ENCODE results near the gene ASB15. TPM values are rescaled to one million over a fixed set of nuclear protein-coding genes. Genes with fewer than 3 reads are reported as not detected.

Gene ASB15
- total and polyA plus RNA-seq, 2 of the 8 experiments (the other 6 are each of a cell fraction or from before 2014, with no cell fraction given): not detected

GRCh38 chr7:123615344-123615743 is 13.7 kb downstream of the ASB15 start:
- CTCF ChIA-PET (ENCODE audit: partially characterized antibody): interaction anchor here (0.6 to 2.5 kb wide), 7 partner anchors 9 to 67 kb away, joined by 3 to 10 read pairs (median 5); no protein-coding TSS in a partner anchor

More at GRCh38 chr7:123615344-123615743, 13.7 kb downstream of the ASB15 start:
- no peaks in the 10 kb centered on the region for H3K27me3 ChIP-seq (replicated peaks in 1 of 4; ENCODE audit: control insufficient read depth in 3 of 4, extremely low read depth in 1 of 4, insufficient read depth in 3 of 4, low read length in 3 of 4)
- TF ChIP-seq, protein P1, sequence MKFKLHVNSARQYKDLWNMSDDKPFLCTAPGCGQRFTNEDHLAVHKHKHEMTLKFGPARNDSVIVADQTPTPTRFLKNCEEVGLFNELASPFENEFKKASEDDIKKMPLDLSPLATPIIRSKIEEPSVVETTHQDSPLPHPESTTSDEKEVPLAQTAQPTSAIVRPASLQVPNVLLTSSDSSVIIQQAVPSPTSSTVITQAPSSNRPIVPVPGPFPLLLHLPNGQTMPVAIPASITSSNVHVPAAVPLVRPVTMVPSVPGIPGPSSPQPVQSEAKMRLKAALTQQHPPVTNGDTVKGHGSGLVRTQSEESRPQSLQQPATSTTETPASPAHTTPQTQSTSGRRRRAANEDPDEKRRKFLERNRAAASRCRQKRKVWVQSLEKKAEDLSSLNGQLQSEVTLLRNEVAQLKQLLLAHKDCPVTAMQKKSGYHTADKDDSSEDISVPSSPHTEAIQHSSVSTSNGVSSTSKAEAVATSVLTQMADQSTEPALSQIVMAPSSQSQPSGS (IDR thresholded peaks at IDR 0.05; ENCODE audit: low read length): no peak
- no peak for TF ChIP-seq JUN (IDR thresholded peaks at IDR 0.05; ENCODE audit: low read depth, low read length)
- TF ChIP-seq TBP (IDR thresholded peaks at IDR 0.05; ENCODE audit: low read depth, low read length): no peak
- TF ChIP-seq TCF12 (IDR thresholded peaks at IDR 0.05; ENCODE audit: low read depth, low read length): no peak
- TF ChIP-seq BACH1 (IDR thresholded peaks at IDR 0.05; ENCODE audit: low read length): no peak
- TF ChIP-seq FOSL1 (IDR thresholded peaks at IDR 0.05; ENCODE audit: insufficient read depth, low read depth, low read length): no peak
- TF ChIP-seq TAF7 (optimal IDR thresholded peaks at IDR 0.05; ENCODE audit: borderline replicate concordance, low read depth, low read length): no peak
- TF ChIP-seq SAP30 (IDR thresholded peaks at IDR 0.05; ENCODE audit: insufficient read depth, insufficient replicate concordance, low read length): no peak
- H3K23ac ChIP-seq (ENCODE audit: insufficient read length): no peak overlapping the region
- no peak overlapping the region for H4K91ac ChIP-seq (replicated peaks; ENCODE audit: insufficient read length, low read length)
- H2BK20ac ChIP-seq (ENCODE audit: low read length): no peak overlapping the region
- no peaks in the 10 kb centered on the region; the same call in 1 of the 2 replicates for H3K23me2 ChIP-seq (ENCODE audit: low read depth, low read length)
- H2BK12ac ChIP-seq (ENCODE audit: low read depth, low read length): no peak overlapping the region
- no peak overlapping the region for H2AK5ac ChIP-seq (ENCODE audit: low read depth, low read length)
- POLR2A ChIA-PET (ENCODE audit: partially characterized antibody): no interaction called here
- no peak overlapping the region for H3K4ac ChIP-seq (replicated peaks; ENCODE audit: insufficient read length, low read depth, low read length)
- no peaks in the 10 kb centered on the region for H3K4me1 ChIP-seq (replicated peaks in 1 of 4; ENCODE audit: control insufficient read depth in 3 of 4, insufficient read depth in 4 of 4, low read length in 3 of 4)
- H3K9me3 ChIP-seq (ENCODE audit: insufficient read depth in 2 of 2, low read depth in 1 of 2, low read length in 1 of 2): no peaks in the 10 kb centered on the region
- no peak overlapping the region for H2BK5ac ChIP-seq (ENCODE audit: low read depth, low read length)
- no peak overlapping the region for H2BK120ac ChIP-seq (replicated peaks; ENCODE audit: low read depth, low read length)
- no peaks in the 10 kb centered on the region for H3K79me2 ChIP-seq (ENCODE audit: control insufficient read depth in 1 of 2, insufficient read depth in 2 of 2, low read length in 2 of 2)
- H3K56ac ChIP-seq (replicated peaks; ENCODE audit: insufficient read length, low read depth, low read length): no peak overlapping the region
- H3K18ac ChIP-seq (ENCODE audit: extremely low read depth, low read length): no peak overlapping the region
- no peaks in the 10 kb centered on the region for H4K20me1 ChIP-seq (replicated peaks in 1 of 2; ENCODE audit: control insufficient read depth in 1 of 2, insufficient read depth in 2 of 2, low read length in 2 of 2)
- no peaks in the 10 kb centered on the region for H3K36me3 ChIP-seq (ENCODE audit: control insufficient read depth in 2 of 4, insufficient read depth in 4 of 4, low read length in 3 of 4)
- no peak overlapping the region for H2AFZ ChIP-seq (ENCODE audit: low read length)
- FAIRE-seq: no peak
- DNase-seq (ENCODE audit: low read depth in 1 of 2, low spot score in 2 of 2): no peak
- H3K79me1 ChIP-seq (ENCODE audit: low read depth, low read length): no peaks in the 10 kb centered on the region
- H4K5ac ChIP-seq (ENCODE audit: insufficient read length, low read depth, low read length): no peak overlapping the region
- no peak overlapping the region for H3K14ac ChIP-seq (ENCODE audit: insufficient read length)
- no peak overlapping the region for H3K27ac ChIP-seq (ENCODE audit: low read depth, low read length)
- WGBS, 2 experiments (ENCODE audit: extremely low coverage in 1 of 2, insufficient coverage in 1 of 2, insufficient read length in 1 of 2, insufficient replicate concordance in 2 of 2, low coverage in 1 of 2, low lambda C conversion rate in 2 of 2, missing lambda C conversion rate in 1 of 2): 84% methylated on average over 2 of the region's 2 CpGs; no CpG with 5 or more reads in 1 of the 2 experiments
- no peak overlapping the region for H2BK15ac ChIP-seq (ENCODE audit: low read length)
- H3K4me2 ChIP-seq (ENCODE audit: insufficient read depth in 1 of 2, low read depth in 2 of 2, low read length in 2 of 2): no peak overlapping the region
- H3K4me3 ChIP-seq (ENCODE audit: extremely low read depth in 1 of 4, insufficient read depth in 2 of 4, low read depth in 3 of 4, low read length in 4 of 4): no peak overlapping the region
- H3K9ac ChIP-seq (replicated peaks in 1 of 4; ENCODE audit: extremely low read depth in 1 of 4, low read depth in 3 of 4, low read length in 3 of 4): no peak overlapping the region
- H4K8ac ChIP-seq (ENCODE audit: extremely low read depth, insufficient read depth, low read length): no peak overlapping the region
